ENCODE measurements around the gene SIGLEC5. TPM values are rescaled to one million over a fixed set of nuclear protein-coding genes. Genes with fewer than 3 reads are reported as not detected.

SIGLEC5 gene
- 1.2 and 2.8 TPM in 2 replicates for total RNA-seq

GRCh38 chr19:51630315-51630714 is at the start of gene SIGLEC5:
SIGLEC5 (minus strand) TSS chr19:51630401; CDS start chr19:51630335, 66 bp downstream.

GRCh38 chr19:51646730-51647129 is 16.5 kb upstream of the SIGLEC5 start, which contains the start of gene SIGLEC14:
SIGLEC14 (minus strand) TSS chr19:51646825; CDS start chr19:51646759, 66 bp downstream.

GRCh38 chr19:51570962-51571575 is 59.1 kb downstream of the SIGLEC5 start, which contains the start of gene ZNF175:
ZNF175 (plus strand) TSS chr19:51571283; CDS start chr19:51573330, 2,047 bp downstream.

Small RNA genes lying within 50 kb of the gene (small RNA-seq; reads per million reads assigned to genes)
- not detected for gene AC018755.2

Other genes starting within 250 kb of the SIGLEC5 start
- gene LIM2, start 242.4 kb downstream of the SIGLEC5 start, total RNA-seq, result not detected in 2 replicates
- gene C19orf84, start 239.8 kb downstream of the SIGLEC5 start, total RNA-seq, result 0.43 TPM in 1 of 2 replicates, not detected in the other
- under 0.01 TPM in 1 of 2 replicates, not detected in the other for gene SIGLEC10, start 212.8 kb downstream of the SIGLEC5 start, total RNA-seq
- not detected in 2 replicates for gene SIGLEC8, start 171.9 kb downstream of the SIGLEC5 start, total RNA-seq
- gene CEACAM18, start 151.9 kb downstream of the SIGLEC5 start, total RNA-seq, result not detected in 2 replicates
- gene SIGLEC12, start 128.6 kb downstream of the SIGLEC5 start, total RNA-seq, result not detected in 2 replicates
- gene SIGLEC6, start 98.7 kb downstream of the SIGLEC5 start, total RNA-seq, result not detected in 2 replicates
- 5.5 and 6.4 TPM in 2 replicates for gene ZNF175, start 59.1 kb downstream of the SIGLEC5 start, total RNA-seq
- gene SIGLEC14, start 16.4 kb upstream of the SIGLEC5 start, total RNA-seq, result not detected in 2 replicates
- 5.5 and 21.2 TPM in 2 replicates for gene SPACA6, start 62.9 kb upstream of the SIGLEC5 start, total RNA-seq
- not detected in 2 replicates for gene HAS1, start 93.6 kb upstream of the SIGLEC5 start, total RNA-seq
- 0.11 TPM in 1 of 2 replicates, not detected in the other for gene FPR1, start 121.5 kb upstream of the SIGLEC5 start, total RNA-seq
- not detected in 2 replicates for gene FPR2, start 130.8 kb upstream of the SIGLEC5 start, total RNA-seq
- not detected in 2 replicates for gene FPR3, start 164.8 kb upstream of the SIGLEC5 start, total RNA-seq

Data from placental epithelial cell (primary cell).